ENCODE results near the gene DERA. TPM values are rescaled to one million over a fixed set of nuclear protein-coding genes. Genes with fewer than 3 reads are reported as not detected.
"Not testable (repeated sequence)": the region's sequence is repeated elsewhere in the genome, so short reads cannot be mapped to it uniquely, and the experiment has no call there.

Gene DERA
- total RNA-seq, 1 donor from 2014 or later: 44.9 TPM

GRCh38 chr12:15955281-15955680 is 44.1 kb downstream of the DERA start:
- no peak overlapping the region for H3K9ac ChIP-seq (ENCODE audit: low read depth in 1 of 3, low read length in 3 of 3)
- no peaks in the 10 kb centered on the region for H3K4me1 ChIP-seq (ENCODE audit: control insufficient read depth in 3 of 3, insufficient read depth in 3 of 3, low read length in 3 of 3)
- H3K27me3 ChIP-seq (ENCODE audit: control insufficient read depth in 3 of 3, insufficient read depth in 3 of 3, low read length in 3 of 3): no peaks in the 10 kb centered on the region
- no peak overlapping the region for H3K4me3 ChIP-seq (ENCODE audit: low read length in 3 of 3)
- no peak overlapping the region for H3K27ac ChIP-seq (ENCODE audit: low read depth, low read length)
- H3K9me3 ChIP-seq (ENCODE audit: control insufficient read depth in 3 of 3, low read length in 3 of 3): no peaks in the 10 kb centered on the region
- peaks cover 2 to 7% (median 7%) of the 10 kb centered on the region in 3 donors for H3K36me3 ChIP-seq (ENCODE audit: control insufficient read depth in 3 of 3, insufficient read depth in 3 of 3, low read length in 3 of 3)

- H3K9me3 ChIP-seq (ENCODE audit: control insufficient read depth in 3 of 3, low read length in 3 of 3): no peaks in the 10 kb centered on the region
- H3K4me1 ChIP-seq (ENCODE audit: control insufficient read depth in 3 of 3, insufficient read depth in 3 of 3, low read length in 3 of 3): no peaks in the 10 kb centered on the region
- H3K36me3 ChIP-seq (ENCODE audit: control insufficient read depth in 3 of 3, insufficient read depth in 3 of 3, low read length in 3 of 3): peaks cover 6 to 12% (median 12%) of the 10 kb centered on the region in 3 donors
- H3K4me3 ChIP-seq (ENCODE audit: low read length in 3 of 3): no peak overlapping the region
- no peaks in the 10 kb centered on the region for H3K27me3 ChIP-seq (ENCODE audit: control insufficient read depth in 3 of 3, insufficient read depth in 3 of 3, low read length in 3 of 3)
- no peak overlapping the region for H3K9ac ChIP-seq (ENCODE audit: low read depth in 1 of 3, low read length in 3 of 3)
- H3K27ac ChIP-seq (ENCODE audit: low read depth, low read length): no peak overlapping the region
These were observed 44.9 kb downstream of the DERA start for GRCh38 chr12:15956010-15956409.

GRCh38 chr12:15956413-15957185 is 45.5 kb downstream of the DERA start:
- no peak overlapping the region for H3K27ac ChIP-seq (ENCODE audit: low read depth, low read length)
- H3K36me3 ChIP-seq (ENCODE audit: control insufficient read depth in 3 of 3, insufficient read depth in 3 of 3, low read length in 3 of 3): peaks cover 6 to 13% (median 13%) of the 10 kb centered on the region in 3 donors
- no peak overlapping the region for H3K9ac ChIP-seq (ENCODE audit: low read depth in 1 of 3, low read length in 3 of 3)
- H3K4me1 ChIP-seq (ENCODE audit: control insufficient read depth in 3 of 3, insufficient read depth in 3 of 3, low read length in 3 of 3): no peaks in the 10 kb centered on the region
- no peaks in the 10 kb centered on the region for H3K9me3 ChIP-seq (ENCODE audit: control insufficient read depth in 3 of 3, low read length in 3 of 3)
- no peak overlapping the region for H3K4me3 ChIP-seq (ENCODE audit: low read length in 3 of 3)
- no peaks in the 10 kb centered on the region for H3K27me3 ChIP-seq (ENCODE audit: control insufficient read depth in 3 of 3, insufficient read depth in 3 of 3, low read length in 3 of 3)

GRCh38 chr12:15962760-15963159 is 51.6 kb downstream of the DERA start:
- Histone ChIP-seq H3K4me1 (ENCODE audit: control insufficient read depth in 3 of 3, insufficient read depth in 3 of 3, low read length in 3 of 3) (no peaks in the 10 kb centered on the region), H3K36me3 (ENCODE audit: control insufficient read depth in 3 of 3, insufficient read depth in 3 of 3, low read length in 3 of 3) (peaks cover 18 to 40% (median 28%) of the 10 kb centered on the region in 3 donors), H3K9me3 (ENCODE audit: control insufficient read depth in 3 of 3, low read length in 3 of 3) (no peaks in the 10 kb centered on the region), H3K4me3 (ENCODE audit: low read length in 3 of 3) (no peak overlapping the region), H3K27me3 (ENCODE audit: control insufficient read depth in 3 of 3, insufficient read depth in 3 of 3, low read length in 3 of 3) (no peaks in the 10 kb centered on the region), H3K9ac (ENCODE audit: low read depth in 1 of 3, low read length in 3 of 3) (no peak overlapping the region), H3K27ac (ENCODE audit: low read depth, low read length) (no peak overlapping the region)

GRCh38 chr12:15963271-15963670 is 52.1 kb downstream of the DERA start:
- Histone ChIP-seq H3K9me3 (ENCODE audit: control insufficient read depth in 3 of 3, low read length in 3 of 3) (no peaks in the 10 kb centered on the region), H3K36me3 (ENCODE audit: control insufficient read depth in 3 of 3, insufficient read depth in 3 of 3, low read length in 3 of 3) (peaks cover 20 to 36% (median 30%) of the 10 kb centered on the region in 3 donors), H3K4me3 (ENCODE audit: low read length in 3 of 3) (no peak overlapping the region), H3K9ac (ENCODE audit: low read depth in 1 of 3, low read length in 3 of 3) (no peak overlapping the region), H3K27ac (ENCODE audit: low read depth, low read length) (no peak overlapping the region), H3K27me3 (ENCODE audit: control insufficient read depth in 3 of 3, insufficient read depth in 3 of 3, low read length in 3 of 3) (no peaks in the 10 kb centered on the region), H3K4me1 (ENCODE audit: control insufficient read depth in 3 of 3, insufficient read depth in 3 of 3, low read length in 3 of 3) (no peaks in the 10 kb centered on the region)

- Histone ChIP-seq H3K9me3 (ENCODE audit: control insufficient read depth in 3 of 3, low read length in 3 of 3) (no peaks in the 10 kb centered on the region), H3K9ac (ENCODE audit: low read depth in 1 of 3, low read length in 3 of 3) (no peak overlapping the region), H3K4me1 (ENCODE audit: control insufficient read depth in 3 of 3, insufficient read depth in 3 of 3, low read length in 3 of 3) (no peaks in the 10 kb centered on the region), H3K4me3 (ENCODE audit: low read length in 3 of 3) (no peak overlapping the region), H3K27ac (ENCODE audit: low read depth, low read length) (no peak overlapping the region), H3K36me3 (ENCODE audit: control insufficient read depth in 3 of 3, insufficient read depth in 3 of 3, low read length in 3 of 3) (peaks cover 16 to 30% (median 25%) of the 10 kb centered on the region in 3 donors), H3K27me3 (ENCODE audit: control insufficient read depth in 3 of 3, insufficient read depth in 3 of 3, low read length in 3 of 3) (no peaks in the 10 kb centered on the region)
These were observed 55.3 kb downstream of the DERA start for GRCh38 chr12:15966426-15966825.

GRCh38 chr12:15967053-15967452 is 55.9 kb downstream of the DERA start:
- not testable (repeated sequence) for H3K4me3 ChIP-seq (ENCODE audit: low read length in 3 of 3); H3K27ac ChIP-seq (ENCODE audit: low read depth, low read length); H3K9ac ChIP-seq (ENCODE audit: low read depth in 1 of 3, low read length in 3 of 3); H3K4me1 ChIP-seq (ENCODE audit: control insufficient read depth in 3 of 3, insufficient read depth in 3 of 3, low read length in 3 of 3); H3K9me3 ChIP-seq (ENCODE audit: control insufficient read depth in 3 of 3, low read length in 3 of 3); H3K27me3 ChIP-seq (ENCODE audit: control insufficient read depth in 3 of 3, insufficient read depth in 3 of 3, low read length in 3 of 3)
- H3K36me3 ChIP-seq (ENCODE audit: control insufficient read depth in 3 of 3, insufficient read depth in 3 of 3, low read length in 3 of 3): peaks cover 19 to 26% (median 21%) of the 10 kb centered on the region in 3 donors

GRCh38 chr12:15971211-15971610 is 60.1 kb downstream of the DERA start:
- Histone ChIP-seq H3K9ac (ENCODE audit: low read depth in 1 of 3, low read length in 3 of 3) (no peak overlapping the region), H3K4me3 (ENCODE audit: low read length in 3 of 3) (no peak overlapping the region), H3K27ac (ENCODE audit: low read depth, low read length) (no peak overlapping the region), H3K4me1 (ENCODE audit: control insufficient read depth in 3 of 3, insufficient read depth in 3 of 3, low read length in 3 of 3) (no peaks in the 10 kb centered on the region), H3K9me3 (ENCODE audit: control insufficient read depth in 3 of 3, low read length in 3 of 3) (no peaks in the 10 kb centered on the region), H3K27me3 (ENCODE audit: control insufficient read depth in 3 of 3, insufficient read depth in 3 of 3, low read length in 3 of 3) (no peaks in the 10 kb centered on the region), H3K36me3 (ENCODE audit: control insufficient read depth in 3 of 3, insufficient read depth in 3 of 3, low read length in 3 of 3) (peaks cover 6 to 13% (median 7%) of the 10 kb centered on the region in 3 donors)

- no peak overlapping the region for H3K27ac ChIP-seq (ENCODE audit: low read depth, low read length)
These were observed 61.8 kb downstream of the DERA start for GRCh38 chr12:15972894-15973293.

GRCh38 chr12:15977999-15978951 is 67.1 kb downstream of the DERA start:
- Histone ChIP-seq H3K27ac (ENCODE audit: low read depth, low read length) (no peak overlapping the region), H3K9ac (ENCODE audit: low read depth in 1 of 3, low read length in 3 of 3) (no peak overlapping the region)

More at GRCh38 chr12:15972894-15973293, 61.8 kb downstream of the DERA start:
- no peaks in the 10 kb centered on the region for H3K27me3 ChIP-seq (ENCODE audit: control insufficient read depth in 3 of 3, insufficient read depth in 3 of 3, low read length in 3 of 3)
- H3K4me3 ChIP-seq (ENCODE audit: low read length in 3 of 3): no peak overlapping the region
- peaks cover 6 to 12% (median 7%) of the 10 kb centered on the region in 3 donors for H3K36me3 ChIP-seq (ENCODE audit: control insufficient read depth in 3 of 3, insufficient read depth in 3 of 3, low read length in 3 of 3)
- H3K4me1 ChIP-seq (ENCODE audit: control insufficient read depth in 3 of 3, insufficient read depth in 3 of 3, low read length in 3 of 3): no peaks in the 10 kb centered on the region
- H3K9me3 ChIP-seq (ENCODE audit: control insufficient read depth in 3 of 3, low read length in 3 of 3): no peaks in the 10 kb centered on the region
- H3K9ac ChIP-seq (ENCODE audit: low read depth in 1 of 3, low read length in 3 of 3): no peak overlapping the region

More at GRCh38 chr12:15977999-15978951, 67.1 kb downstream of the DERA start:
- H3K27me3 ChIP-seq (ENCODE audit: control insufficient read depth in 3 of 3, insufficient read depth in 3 of 3, low read length in 3 of 3): no peaks in the 10 kb centered on the region
- no peak overlapping the region for H3K4me3 ChIP-seq (ENCODE audit: low read length in 3 of 3)
- H3K36me3 ChIP-seq (ENCODE audit: control insufficient read depth in 3 of 3, insufficient read depth in 3 of 3, low read length in 3 of 3): peaks cover 0 to 9% (median 3%) of the 10 kb centered on the region in 3 donors
- H3K4me1 ChIP-seq (ENCODE audit: control insufficient read depth in 3 of 3, insufficient read depth in 3 of 3, low read length in 3 of 3): peaks cover 3 to 5% (median 4%) of the 10 kb centered on the region in 3 donors
- no peaks in the 10 kb centered on the region for H3K9me3 ChIP-seq (ENCODE audit: control insufficient read depth in 3 of 3, low read length in 3 of 3)

Data from skeletal muscle tissue (tissue), 4 donors.